Activated T-cell treated with anti-CD3 and anti-CD28 coated beads for 4 hours (primary cell): Measurements from ENCODE around the gene CDC37L1.
A peak's percentile ranks its signal among the peaks of the same experiment; 100 is the strongest.
"Not testable (repeated sequence)": the region's sequence is repeated elsewhere in the genome, so short reads cannot be mapped to it uniquely, and the experiment has no call there.

Experiments used
- DNase-seq: peaks from one replicate; pipeline ENCODE4 v3.0.0-alpha.2; 2020

CDC37L1 gene

GRCh38 chr9:4717815-4718214, 38.4 kb downstream of the CDC37L1 start:
- no peak for DNase-seq

- DNase-seq = no peak
Measured at GRCh38 chr9:4718911-4719310, 39.5 kb downstream of the CDC37L1 start.

GRCh38 chr9:4721736-4722135, 42.4 kb downstream of the CDC37L1 start:
- no peak for DNase-seq

GRCh38 chr9:4725706-4726442, 46.5 kb downstream of the CDC37L1 start:
- no peak for DNase-seq

GRCh38 chr9:4727593-4727992, 48.2 kb downstream of the CDC37L1 start:
- DNase-seq = no peak

- DNase-seq = no peak
Measured at GRCh38 chr9:4732890-4733289, 53.5 kb downstream of the CDC37L1 start.

- DNase-seq = no peak
Measured at GRCh38 chr9:4734150-4734549, 54.8 kb downstream of the CDC37L1 start.

GRCh38 chr9:4738866-4739586, 59.7 kb downstream of the CDC37L1 start:
- no peak for DNase-seq

GRCh38 chr9:4739587-4740387, 60.4 kb downstream of the CDC37L1 start:
- no peak for DNase-seq

GRCh38 chr9:4740388-4740637, 60.9 kb downstream of the CDC37L1 start:
- no peak for DNase-seq

GRCh38 chr9:4740638-4741364, 61.4 kb downstream of the CDC37L1 start, which contains the start of gene AK3:
Gene AK3, minus strand, starts transcription at chr9:4741202. Its CDS starts 115 bp downstream, at chr9:4741087.
- DNase-seq = peak; percentile 66

GRCh38 chr9:4741365-4742089, 62.2 kb downstream of the CDC37L1 start:
- no peak for DNase-seq

- DNase-seq = no peak
Measured at GRCh38 chr9:4742246-4742645, 62.9 kb downstream of the CDC37L1 start.

GRCh38 chr9:4743131-4743875, 63.9 kb downstream of the CDC37L1 start:
- DNase-seq = no peak

- no peak for DNase-seq
Measured at GRCh38 chr9:4746278-4747030, 67.1 kb downstream of the CDC37L1 start.

GRCh38 chr9:4748612-4749011, 69.2 kb downstream of the CDC37L1 start:
- no peak for DNase-seq

- DNase-seq = no peak
Measured at GRCh38 chr9:4750023-4750673, 70.8 kb downstream of the CDC37L1 start.

- DNase-seq = not testable (repeated sequence)
Measured at GRCh38 chr9:4754530-4754929, 75.2 kb downstream of the CDC37L1 start.

GRCh38 chr9:4755026-4755609, 75.7 kb downstream of the CDC37L1 start:
- DNase-seq = no peak

- no peak for DNase-seq
Measured at GRCh38 chr9:4756420-4756819, 77.1 kb downstream of the CDC37L1 start.
